Lung (tissue), 12 donors: ENCODE data around the gene SPNS2. TPM values are rescaled to one million over a fixed set of nuclear protein-coding genes. Genes with fewer than 3 reads are reported as not detected.

ENCODE experiments used
- ATAC-seq: fragments of 200-7000 bp; cut with Tn5 transposase; one replicate; pipeline ENCODE4 v1.9.1; 2020; ENCODE audit warnings: moderate number of reproducible peaks; ENCODE audit not compliant: insufficient read depth, low FRiP score
- DNase-seq, 3 donors: peaks; one replicate each; pipeline ENCODE4 v3.0.0-alpha.2; 2013 to 2017
- H3K27ac ChIP-seq, 2 donors: one replicate each; pipeline ENCODE4 v1.5.1; 2013; ENCODE audit warnings: mild to moderate bottlenecking in 2 of 2, moderate library complexity in 2 of 2, control low read depth in 1 of 2, inconsistent platforms in 1 of 2, low read depth in 1 of 2, low read length in 1 of 2
- H3K27me3 ChIP-seq, 3 donors: one replicate each; pipeline ENCODE4 v1.5.1; 2013; ENCODE audit warnings: low read length in 2 of 3; ENCODE audit not compliant: control insufficient read depth in 3 of 3, insufficient read depth in 3 of 3
- H3K36me3 ChIP-seq, 4 donors: one replicate each; pipeline ENCODE4 v1.5.1; 2013; ENCODE audit warnings: low read length in 4 of 4, mild to moderate bottlenecking in 1 of 4, moderate library complexity in 1 of 4; ENCODE audit not compliant: control insufficient read depth in 4 of 4, insufficient read depth in 4 of 4
- H3K4me1 ChIP-seq, 5 donors: one replicate each; pipeline ENCODE4 v1.5.1; 2013; ENCODE audit warnings: low read length in 5 of 5, mild to moderate bottlenecking in 2 of 5, moderate library complexity in 1 of 5; ENCODE audit not compliant: control insufficient read depth in 5 of 5, insufficient read depth in 5 of 5
- H3K4me3 ChIP-seq: one replicate; pipeline ENCODE4 v1.5.1; 2013; ENCODE audit warnings: mild to moderate bottlenecking, control low read depth, moderate library complexity
- H3K9ac ChIP-seq, 2 donors: one replicate each; pipeline ENCODE4 v1.5.1; 2013; ENCODE audit warnings: low read length in 2 of 2, control low read depth in 1 of 2; ENCODE audit not compliant: insufficient read depth in 1 of 2
- H3K9me3 ChIP-seq, 4 donors: one replicate each; pipeline ENCODE4 v1.5.1; 2013; ENCODE audit warnings: low read length in 3 of 4, mild to moderate bottlenecking in 1 of 4, moderate library complexity in 1 of 4; ENCODE audit not compliant: control insufficient read depth in 4 of 4, insufficient read depth in 3 of 4
- WGBS, 2 donors: extraction: QIAGEN DNeasy Blood & Tissue Kit; methylation state at CpG; one replicate each; pipeline ENCODE4 v1.1.7; 2013; 5-methylcytosine and 5-hydroxymethylcytosine counted together
- polyA plus RNA-seq, 2 donors: library from polyadenylated mRNA; stranded (reverse); fragments of 200-250 nt; gene quantifications; one replicate each; pipeline ENCODE4 v1.2.1, GENCODE V29; 2013
- total RNA-seq, 2 donors: library from RNA; depleted of rRNA in 1 of 2; stranded (reverse); fragments of >200 nt in 1 of 2; gene quantifications; one replicate each; pipeline ENCODE4 v1.2.1, GENCODE V29; 2014 to 2021
- TF ChIP-seq, protein P1 (sequence below): IDR thresholded peaks from 2 replicates; pipeline ENCODE4 v1.5.1; 2012; ENCODE audit warnings: mild to moderate bottlenecking; ENCODE audit errors: control extremely low read depth, extremely low read depth
- donor health status: control.
- donor health status: control.
- donor health status: Bipolar disorder and iron deficiency.
- donor health status: healthy.
- donor health status: DM: yes; HTN: yes; CAD: no.

The SPNS2 gene
- total and polyA plus RNA-seq, 4 donors = 26.8 to 60.1 (median 42.5) TPM

DNA sequence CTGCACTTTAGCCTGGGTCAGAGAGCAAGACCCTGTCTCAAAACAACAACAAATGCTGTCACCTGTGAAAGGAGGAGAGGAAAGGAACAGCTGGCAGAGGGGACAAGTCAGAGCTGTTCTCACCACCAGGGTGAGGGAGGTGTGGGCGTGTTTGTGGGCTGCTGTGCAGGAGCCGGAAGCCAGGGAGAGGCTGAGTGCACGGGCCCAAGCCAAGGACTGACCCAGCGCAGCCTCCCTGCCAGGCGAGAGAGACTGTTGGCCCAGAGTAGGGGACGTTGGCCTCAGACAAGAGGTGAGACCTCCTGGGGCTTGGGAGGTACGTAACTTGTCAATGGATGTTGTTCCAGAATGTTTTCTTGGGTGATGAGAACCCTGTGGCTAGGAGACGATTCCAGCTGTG is 10.7 kb downstream of the SPNS2 start:
- Histone ChIP-seq H3K9me3 (no peaks in the 10 kb centered on the region), H3K4me1 (peaks cover 0 to 75% (median 16%) of the 10 kb centered on the region in 5 donors), H3K36me3 (no peaks in the 10 kb centered on the region), H3K4me3 (no peak overlapping the region), H3K27ac (peak overlapping the region; percentile 51 to 70), H3K27me3 (no peaks in the 10 kb centered on the region), H3K9ac (no peak overlapping the region)
- DNase-seq (no peak), ATAC-seq (no peak)
- 21 to 27% methylated on average over 8 of the region's 8 CpGs for WGBS, 2 donors
- TF ChIP-seq, protein P1, sequence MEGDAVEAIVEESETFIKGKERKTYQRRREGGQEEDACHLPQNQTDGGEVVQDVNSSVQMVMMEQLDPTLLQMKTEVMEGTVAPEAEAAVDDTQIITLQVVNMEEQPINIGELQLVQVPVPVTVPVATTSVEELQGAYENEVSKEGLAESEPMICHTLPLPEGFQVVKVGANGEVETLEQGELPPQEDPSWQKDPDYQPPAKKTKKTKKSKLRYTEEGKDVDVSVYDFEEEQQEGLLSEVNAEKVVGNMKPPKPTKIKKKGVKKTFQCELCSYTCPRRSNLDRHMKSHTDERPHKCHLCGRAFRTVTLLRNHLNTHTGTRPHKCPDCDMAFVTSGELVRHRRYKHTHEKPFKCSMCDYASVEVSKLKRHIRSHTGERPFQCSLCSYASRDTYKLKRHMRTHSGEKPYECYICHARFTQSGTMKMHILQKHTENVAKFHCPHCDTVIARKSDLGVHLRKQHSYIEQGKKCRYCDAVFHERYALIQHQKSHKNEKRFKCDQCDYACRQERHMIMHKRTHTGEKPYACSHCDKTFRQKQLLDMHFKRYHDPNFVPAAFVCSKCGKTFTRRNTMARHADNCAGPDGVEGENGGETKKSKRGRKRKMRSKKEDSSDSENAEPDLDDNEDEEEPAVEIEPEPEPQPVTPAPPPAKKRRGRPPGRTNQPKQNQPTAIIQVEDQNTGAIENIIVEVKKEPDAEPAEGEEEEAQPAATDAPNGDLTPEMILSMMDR = no peak

GRCh38 chr17:4509923-4510617 is 11.4 kb downstream of the SPNS2 start:
- Histone ChIP-seq H3K9me3 (no peaks in the 10 kb centered on the region), H3K4me1 (peaks cover 0 to 77% (median 21%) of the 10 kb centered on the region in 5 donors), H3K36me3 (no peaks in the 10 kb centered on the region), H3K27me3 (no peaks in the 10 kb centered on the region), H3K4me3 (no peak overlapping the region), H3K9ac (no peak overlapping the region), H3K27ac (peak overlapping the region; percentile 51 to 70)
- ATAC-seq (peak; percentile 10), DNase-seq (no peak)
- WGBS, 2 donors = 38 to 51% methylated on average over 21 of the region's 21 CpGs
- TF ChIP-seq, protein P1 = no peak

- Histone ChIP-seq H3K4me3 (no peak overlapping the region), H3K9me3 (no peaks in the 10 kb centered on the region), H3K4me1 (peaks cover 0 to 76% (median 22%) of the 10 kb centered on the region in 5 donors), H3K27ac (peak overlapping the region; percentile 17 to 70), H3K27me3 (no peaks in the 10 kb centered on the region), H3K36me3 (no peaks in the 10 kb centered on the region), H3K9ac (no peak overlapping the region)
- 54 to 55% methylated on average over 11 of the region's 11 CpGs for WGBS, 2 donors
- TF ChIP-seq, protein P1 = no peak
- no peak for DNase-seq
- no peak for ATAC-seq
Observed at GRCh38 chr17:4510618-4510941, 11.9 kb downstream of the SPNS2 start.
